B cell (primary cell): ENCODE data around the gene CASP9. TPM values are rescaled to one million over a fixed set of nuclear protein-coding genes. Genes with fewer than 3 reads are reported as not detected.

Experiments
- ATAC-seq: fragments of 200-7000 bp; cut with Tn5 transposase; one replicate; pipeline ENCODE4 v1.10.0; 2021; ENCODE audit warnings: low read depth, mild to moderate bottlenecking, moderate number of reproducible peaks, moderate library complexity
- CTCF ChIA-PET: fragments of 350-600 bp; sonication (Branson Sonifier 250); formaldehyde crosslinking; loops from one replicate; lab custom pipeline; 2021; ENCODE audit warnings: antibody characterized with exemption, inconsistent platforms; lab: Charles Lee
- POLR2A ChIA-PET: fragments of 350-600 bp; sonication (Branson Sonifier 250); formaldehyde crosslinking; loops from one replicate; lab custom pipeline; 2021; ENCODE audit warnings: antibody characterized with exemption; lab: Charles Lee
- DNase-seq: peaks from one replicate; pipeline ENCODE4 v3.0.0; 2013
- H2AFZ ChIP-seq: 2 replicates; pipeline ENCODE4 v1.6.1; 2012; ENCODE audit warnings: mild to moderate bottlenecking, low read depth, low read length; ENCODE audit not compliant: insufficient read depth, poor library complexity, severe bottlenecking
- H3K27ac ChIP-seq, 2 donors: 1 replicate in 1 of 2; 2 replicates in 1 of 2; pipeline ENCODE4 v1.5.1; 2012 to 2013; ENCODE audit warnings: low read length in 2 of 2, mild to moderate bottlenecking in 2 of 2, moderate library complexity in 1 of 2
- H3K27me3 ChIP-seq, 4 experiments: fragments of 200-600 bp in 1 of 4; sonication (generic) in 1 of 4; replicated peaks in 1 of 4; 1 replicate in 2 of 4; 2 replicates in 2 of 4; pipeline versions ENCODE4 v1.6.1 to v1.7.0; 2013 to 2016; ENCODE audit warnings: low read length in 3 of 4, mild to moderate bottlenecking in 2 of 4, mixed read lengths in 1 of 4, moderate library complexity in 1 of 4; ENCODE audit not compliant: insufficient read depth in 4 of 4, control insufficient read depth in 3 of 4; ENCODE audit errors: control extremely low read depth in 1 of 4
- H3K36me3 ChIP-seq, 2 experiments: replicated peaks in 1 of 2; 1 replicate in 1 of 2; 2 replicates in 1 of 2; pipeline versions ENCODE4 v1.6.1 to v1.7.1; 2013; ENCODE audit warnings: low read length in 1 of 2; ENCODE audit not compliant: insufficient read depth in 2 of 2, control insufficient read depth in 1 of 2; ENCODE audit errors: control extremely low read depth in 1 of 2, extremely low read depth in 1 of 2
- H3K4me1 ChIP-seq, 2 donors: fragments of 200-600 bp in 1 of 2; sonication (generic) in 1 of 2; 1 replicate in 1 of 2; 2 replicates in 1 of 2; pipeline versions ENCODE4 v1.5.1 to v1.6.1; 2013 to 2017; ENCODE audit warnings: low read length in 2 of 2; ENCODE audit not compliant: control insufficient read depth in 2 of 2, insufficient read depth in 2 of 2
- H3K4me2 ChIP-seq: replicated peaks from 2 replicates; pipeline ENCODE3; 2012; ENCODE audit warnings: mild to moderate bottlenecking, low read depth, low read length; ENCODE audit not compliant: poor library complexity, severe bottlenecking
- H3K4me3 ChIP-seq, 5 experiments: fragments of 200-600 bp in 1 of 5; sonication (generic) in 1 of 5; 1 replicate in 3 of 5; 2 replicates in 2 of 5; pipeline versions ENCODE4 v1.5.1 to v1.7.0; 2011 to 2016; ENCODE audit warnings: low read length in 4 of 5, mild to moderate bottlenecking in 4 of 5, low read depth in 2 of 5, control low read depth in 1 of 5, moderate library complexity in 1 of 5; ENCODE audit not compliant: insufficient read depth in 1 of 5; ENCODE audit errors: control extremely low read depth in 1 of 5, extremely low read depth in 1 of 5
- H3K79me2 ChIP-seq: fragments of 200-600 bp; sonication (generic); one replicate; pipeline ENCODE4 v1.6.0; 2016; ENCODE audit warnings: low read length; ENCODE audit not compliant: control insufficient read depth, insufficient read depth
- H3K9ac ChIP-seq: fragments of 200-600 bp; sonication (generic); 2 replicates; pipeline ENCODE4 v1.6.1; 2017; ENCODE audit warnings: mild to moderate bottlenecking, low read length, moderate library complexity
- H3K9me3 ChIP-seq, 3 donors: one replicate each; pipeline versions ENCODE4 v1.6.1 to v1.7.1; 2013; ENCODE audit warnings: low read length in 2 of 3; ENCODE audit not compliant: control insufficient read depth in 2 of 3, insufficient read depth in 1 of 3; ENCODE audit errors: control extremely low read depth in 1 of 3
- H4K20me1 ChIP-seq: 2 replicates; pipeline ENCODE4 v1.6.0; 2012; ENCODE audit warnings: mild to moderate bottlenecking, low read length; ENCODE audit not compliant: insufficient read depth, control insufficient read depth, poor library complexity, severe bottlenecking
- H3K27ac Mint-ChIP-seq: one replicate; pipeline ENCODE4 v1.8.0; 2021; ENCODE audit warnings: mixed read lengths
- H3K27me3 Mint-ChIP-seq: one replicate; pipeline ENCODE4 v1.8.0; 2021; ENCODE audit warnings: mixed read lengths
- H3K4me1 Mint-ChIP-seq: one replicate; pipeline ENCODE4 v1.8.0; 2021; ENCODE audit warnings: mixed read lengths
- H3K4me3 Mint-ChIP-seq: one replicate; pipeline ENCODE4 v1.8.0; 2021; ENCODE audit warnings: mixed read lengths
- H3K9me3 Mint-ChIP-seq: one replicate; pipeline ENCODE4 v1.8.0; 2022; ENCODE audit warnings: mixed read lengths; ENCODE audit not compliant: insufficient read depth
- EZH2 ChIP-seq: IDR thresholded peaks from 2 replicates; pipeline ENCODE4 v1.6.1; 2012; ENCODE audit warnings: borderline replicate concordance, low read depth, mild to moderate bottlenecking, moderate library complexity, low read length; ENCODE audit not compliant: insufficient read depth, poor library complexity, severe bottlenecking
- WGBS: methylation state at CpG from one replicate; pipeline ENCODE4 v1.1.5; 2013; ENCODE audit warnings: missing lambda C conversion rate; ENCODE audit not compliant: insufficient coverage; 5-methylcytosine and 5-hydroxymethylcytosine counted together
- intact Hi-C: fragments of 100-400 bp; cut with micrococcal nuclease; formaldehyde crosslinking; loops from one replicate; pipeline ENCODE4 v1.10.0; 2022
- polyA plus RNA-seq: library from polyadenylated mRNA; depleted of rRNA; stranded (reverse); fragments of >200 nt; gene quantifications from 2 replicates; pipeline ENCODE4 v1.2.3, GENCODE V29; 2012
- total RNA-seq, 2 donors: library from RNA; stranded (reverse); fragments of 120-200 nt in 1 of 2; gene quantifications; 1 replicate in 1 of 2; 2 replicates in 1 of 2; pipeline versions ENCODE4 v1.2.3 to v1.2.4, GENCODE V29; 2013 to 2022
- TF ChIP-seq, protein P1 (sequence below): fragments of 200-600 bp; IDR thresholded peaks from one replicate; pipeline ENCODE4 v1.8.0; 2022; ENCODE audit warnings: antibody characterized with exemption, mild to moderate bottlenecking

Gene CASP9
- total and polyA plus RNA-seq, 2 donors (not counting 1 experiment from before 2014, with no cell fraction given) = 16.8 to 22.9 TPM

DNA sequence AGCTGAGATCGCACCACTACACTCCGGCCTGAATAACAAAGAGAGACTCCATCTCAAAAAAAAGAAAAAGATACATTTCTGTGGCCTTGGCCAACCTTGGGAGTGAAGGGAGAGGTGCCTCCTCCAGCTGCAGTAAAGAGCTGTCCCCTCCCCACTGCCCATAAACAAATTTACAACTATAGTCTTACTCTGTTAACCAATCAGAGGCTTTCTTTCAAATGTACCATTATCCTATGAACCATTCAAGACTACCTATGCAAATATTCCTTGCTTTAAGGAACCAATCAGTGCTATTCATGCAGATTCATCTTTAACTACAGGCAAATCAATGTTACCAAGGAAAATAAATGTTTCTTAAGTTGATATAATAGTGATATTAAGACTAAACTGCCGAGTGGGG, 47.1 kb downstream of the CASP9 start:
- Histone ChIP-seq H3K9ac (no peak overlapping the region), H3K4me2 (no peak overlapping the region), H4K20me1 (no peaks in the 10 kb centered on the region), H3K79me2 (no peaks in the 10 kb centered on the region), H3K4me3 (no peak overlapping the region), H3K9me3 (peaks cover 0 to 2% (median 0%) of the 10 kb centered on the region in 3 donors), H3K4me1 (no peaks in the 10 kb centered on the region), H3K27me3 (no peaks in the 10 kb centered on the region), H2AFZ (no peak overlapping the region), H3K27ac (no peak overlapping the region), H3K36me3 (no peaks in the 10 kb centered on the region)
- ATAC-seq = no peak
- Mint-ChIP-seq H3K4me3 (no peak overlapping the region), H3K9me3 (no peaks in the 10 kb centered on the region), H3K4me1 (no peaks in the 10 kb centered on the region), H3K27ac (no peak overlapping the region), H3K27me3 (no peaks in the 10 kb centered on the region)
- no CpG with 5 or more reads among the region's 3 CpGs for WGBS
- TF ChIP-seq EZH2 = no peak
- TF ChIP-seq, protein P1, sequence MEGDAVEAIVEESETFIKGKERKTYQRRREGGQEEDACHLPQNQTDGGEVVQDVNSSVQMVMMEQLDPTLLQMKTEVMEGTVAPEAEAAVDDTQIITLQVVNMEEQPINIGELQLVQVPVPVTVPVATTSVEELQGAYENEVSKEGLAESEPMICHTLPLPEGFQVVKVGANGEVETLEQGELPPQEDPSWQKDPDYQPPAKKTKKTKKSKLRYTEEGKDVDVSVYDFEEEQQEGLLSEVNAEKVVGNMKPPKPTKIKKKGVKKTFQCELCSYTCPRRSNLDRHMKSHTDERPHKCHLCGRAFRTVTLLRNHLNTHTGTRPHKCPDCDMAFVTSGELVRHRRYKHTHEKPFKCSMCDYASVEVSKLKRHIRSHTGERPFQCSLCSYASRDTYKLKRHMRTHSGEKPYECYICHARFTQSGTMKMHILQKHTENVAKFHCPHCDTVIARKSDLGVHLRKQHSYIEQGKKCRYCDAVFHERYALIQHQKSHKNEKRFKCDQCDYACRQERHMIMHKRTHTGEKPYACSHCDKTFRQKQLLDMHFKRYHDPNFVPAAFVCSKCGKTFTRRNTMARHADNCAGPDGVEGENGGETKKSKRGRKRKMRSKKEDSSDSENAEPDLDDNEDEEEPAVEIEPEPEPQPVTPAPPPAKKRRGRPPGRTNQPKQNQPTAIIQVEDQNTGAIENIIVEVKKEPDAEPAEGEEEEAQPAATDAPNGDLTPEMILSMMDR = no peak
- ChIA-PET POLR2A (no interaction called here), CTCF (no interaction called here)
- DNase-seq = no peak
- intact Hi-C loops = no loop called here

- Histone ChIP-seq H3K4me3 (no peak within 1 kb of the TSS), H3K27ac (no peak within 1 kb of the TSS), H3K9me3 (peaks cover 0 to 2% (median 0%) of the 10 kb centered on the region in 3 donors), H3K4me2 (no peak within 1 kb of the TSS), H3K4me1 (no peaks in the 10 kb centered on the region), H2AFZ (no peak within 1 kb of the TSS), H3K79me2 (no peaks in the 10 kb centered on the region), H3K9ac (no peak within 1 kb of the TSS), H4K20me1 (no peaks in the 10 kb centered on the region), H3K36me3 (no peaks in the 10 kb centered on the region), H3K27me3 (no peaks in the 10 kb centered on the region)
- Mint-ChIP-seq H3K4me1 (no peaks in the 10 kb centered on the region), H3K27ac (no peak within 1 kb of the TSS), H3K9me3 (no peaks in the 10 kb centered on the region), H3K27me3 (no peaks in the 10 kb centered on the region), H3K4me3 (no peak within 1 kb of the TSS)
- TF ChIP-seq, protein P1 = no peak
- TF ChIP-seq EZH2 = no peak
- ATAC-seq = no peak
- POLR2A ChIA-PET = no interaction called here
- CTCF ChIA-PET = no interaction called here
- intact Hi-C loops = no loop called here
- 100% methylated on average over 3 of the region's 5 CpGs for WGBS
- no peak for DNase-seq
These were observed 48.2 kb downstream of the CASP9 start, which contains the start of gene CELA2B for GRCh38 chr1:15475752-15476314. Gene CELA2B, plus strand, starts transcription at chr1:15476104. Its CDS starts 22 bp downstream, at chr1:15476126.
